ENCODE data around the gene PITPNC1. TPM values are rescaled to one million over a fixed set of nuclear protein-coding genes. Genes with fewer than 3 reads are reported as not detected.

Gene PITPNC1
- total RNA-seq, 1 donor from 2014 or later, result 23.7 TPM

GRCh38 chr17:67712375-67712774, 335.3 kb downstream of the PITPNC1 start:
- Histone ChIP-seq H3K9me3 (no peaks in the 10 kb centered on the region), H3K4me1 (peaks cover 7% of the 10 kb centered on the region), H3K27ac (no peak overlapping the region), H3K36me3 (no peaks in the 10 kb centered on the region), H3K27me3 (ENCODE audit: low read depth) (no peaks in the 10 kb centered on the region), H3K4me3 (no peak overlapping the region)
- intact Hi-C loops (cut with DNase I), result no loop called here
- TF ChIP-seq CTCF (IDR thresholded peaks at IDR 0.05), result no peak
- ATAC-seq (no peak), DNase-seq (no peak)

DNA sequence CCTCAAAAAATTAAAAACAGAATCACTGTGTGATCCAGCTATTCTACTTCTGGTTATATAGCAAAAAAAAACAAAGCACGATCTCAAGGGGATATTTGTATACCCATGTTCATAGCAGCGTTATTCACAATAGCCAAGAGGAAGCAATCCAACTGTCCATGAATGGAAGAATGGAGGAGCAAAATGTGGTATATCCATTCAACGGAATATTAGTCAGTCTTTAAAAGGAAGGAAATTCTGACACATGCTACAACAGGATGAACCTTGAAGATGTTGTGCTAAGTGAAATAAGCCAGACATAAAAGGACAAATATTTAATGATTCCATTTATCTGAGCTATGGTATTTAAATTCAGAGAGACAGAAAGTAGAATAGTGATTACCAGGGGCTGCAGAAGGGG, 336.1 kb downstream of the PITPNC1 start:
- Histone ChIP-seq H3K27ac (no peak overlapping the region), H3K36me3 (no peaks in the 10 kb centered on the region), H3K27me3 (ENCODE audit: low read depth) (no peaks in the 10 kb centered on the region), H3K4me1 (peaks cover 7% of the 10 kb centered on the region), H3K9me3 (no peaks in the 10 kb centered on the region), H3K4me3 (no peak overlapping the region)
- no peak for TF ChIP-seq CTCF (IDR thresholded peaks at IDR 0.05)
- intact Hi-C loops (cut with DNase I), result no loop called here
- DNase-seq (no peak), ATAC-seq (no peak)

GRCh38 chr17:67716405-67716798, 339.3 kb downstream of the PITPNC1 start:
- intact Hi-C loops (cut with DNase I), result no loop called here
- Histone ChIP-seq H3K4me3 (no peak overlapping the region), H3K9me3 (no peaks in the 10 kb centered on the region), H3K4me1 (peaks cover 22% of the 10 kb centered on the region), H3K36me3 (peaks cover 17% of the 10 kb centered on the region), H3K27ac (no peak overlapping the region), H3K27me3 (ENCODE audit: low read depth) (no peaks in the 10 kb centered on the region)
- TF ChIP-seq CTCF (IDR thresholded peaks at IDR 0.05), result no peak
- DNase-seq, result no peak
- no peak for ATAC-seq

GRCh38 chr17:67717192-67717623, 340.1 kb downstream of the PITPNC1 start:
- DNase-seq (no peak), ATAC-seq (no peak)
- H3K27me3 ChIP-seq (ENCODE audit: low read depth), result no peaks in the 10 kb centered on the region
- H3K27ac ChIP-seq, result peak overlapping the region; percentile 91
- H3K36me3 ChIP-seq, result peaks cover 25% of the 10 kb centered on the region
- no peaks in the 10 kb centered on the region for H3K9me3 ChIP-seq
- no peak for TF ChIP-seq CTCF (IDR thresholded peaks at IDR 0.05)
- H3K4me1 ChIP-seq, result peaks cover 22% of the 10 kb centered on the region
- intact Hi-C loops (cut with DNase I), result no loop called here
- peak overlapping the region; percentile 93 for H3K4me3 ChIP-seq

DNA sequence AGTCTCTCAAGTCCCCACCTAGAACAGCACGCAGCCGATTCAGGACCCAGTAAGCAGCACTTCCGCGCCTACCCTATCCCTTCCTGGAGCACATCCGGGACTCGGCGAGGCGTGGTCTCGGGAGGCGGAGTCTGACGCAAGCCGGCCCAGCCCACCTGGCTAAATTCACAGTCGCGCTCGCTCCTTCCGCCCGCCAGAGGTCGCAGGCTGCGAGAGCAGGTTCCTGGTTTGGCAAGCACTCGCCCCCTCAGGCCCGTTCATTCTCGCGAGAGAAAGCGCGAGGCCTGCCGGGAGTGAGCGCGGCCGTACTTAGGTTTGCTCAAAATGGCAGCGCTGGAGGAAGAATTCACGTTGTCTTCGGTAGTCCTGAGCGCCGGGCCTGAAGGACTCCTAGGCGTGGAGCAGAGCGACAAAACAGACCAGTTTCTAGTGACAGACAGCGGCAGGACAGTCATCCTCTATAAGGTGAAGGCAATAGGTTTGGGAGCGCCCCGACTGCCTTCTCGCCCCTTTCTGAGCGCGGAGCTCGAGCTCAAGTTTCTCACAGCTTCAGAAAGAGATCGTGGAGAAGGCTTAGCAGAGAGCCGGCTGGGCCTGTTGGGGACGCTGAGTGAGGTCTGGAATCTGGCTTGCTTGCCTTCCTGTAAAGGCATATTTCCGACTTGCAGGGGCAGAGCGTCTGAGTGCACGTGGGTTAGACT, 340.7 kb downstream of the PITPNC1 start, which contains the start of gene NOL11:
Gene NOL11 (plus strand): TSS at position 313 of the 701 bp plus-strand sequence. CDS start 12 bp downstream, at position 325.
- intact Hi-C loops (cut with DNase I), result no loop called here
- ATAC-seq, result peak; percentile 100
- no peaks in the 10 kb centered on the region for H3K9me3 ChIP-seq

More for the DNA sequence above, 340.7 kb downstream of the PITPNC1 start, which contains the start of gene NOL11:
- H3K36me3 ChIP-seq, result peaks cover 31% of the 10 kb centered on the region
- H3K4me3 ChIP-seq, result peak within 1 kb of the TSS; percentile 93
- peak; percentile 99 for DNase-seq
- H3K27me3 ChIP-seq (ENCODE audit: low read depth), result no peaks in the 10 kb centered on the region
- peak; percentile 94 for TF ChIP-seq CTCF (IDR thresholded peaks at IDR 0.05)
- peak within 1 kb of the TSS; percentile 91 for H3K27ac ChIP-seq
- peaks cover 22% of the 10 kb centered on the region for H3K4me1 ChIP-seq
